ENCODE measurements around the gene COL27A1.

Gene COL27A1

GRCh38 chr9:114227288-114228015, 72.1 kb downstream of the COL27A1 start:
- no peak for DNase-seq (ENCODE audit: low read depth)

GRCh38 chr9:114228016-114228808, 72.9 kb downstream of the COL27A1 start:
- no peak for DNase-seq (ENCODE audit: low read depth)

GRCh38 chr9:114229295-114229694, 74.0 kb downstream of the COL27A1 start:
- no peak for DNase-seq (ENCODE audit: low read depth)

- no peak for DNase-seq (ENCODE audit: low read depth)
Observed at GRCh38 chr9:114230068-114230467, 74.7 kb downstream of the COL27A1 start.

GRCh38 chr9:114231273-114231672, 75.9 kb downstream of the COL27A1 start:
- DNase-seq (ENCODE audit: low read depth) = no peak

- no peak for DNase-seq (ENCODE audit: low read depth)
Observed at GRCh38 chr9:114231719-114232449, 76.5 kb downstream of the COL27A1 start.

GRCh38 chr9:114233491-114234185, 78.3 kb downstream of the COL27A1 start:
- DNase-seq (ENCODE audit: low read depth) = no peak

GRCh38 chr9:114235033-114235661, 79.8 kb downstream of the COL27A1 start:
- no peak for DNase-seq (ENCODE audit: low read depth)

GRCh38 chr9:114236391-114237138, 81.2 kb downstream of the COL27A1 start:
- DNase-seq (ENCODE audit: low read depth) = no peak

GRCh38 chr9:114237247-114237646, 81.9 kb downstream of the COL27A1 start:
- DNase-seq (ENCODE audit: low read depth) = no peak

- no peak for DNase-seq (ENCODE audit: low read depth)
Observed at GRCh38 chr9:114237781-114238180, 82.4 kb downstream of the COL27A1 start.

- peak; percentile 62 for DNase-seq (ENCODE audit: low read depth)
Observed at GRCh38 chr9:114238472-114238871, 83.1 kb downstream of the COL27A1 start.

- no peak for DNase-seq (ENCODE audit: low read depth)
Observed at GRCh38 chr9:114238891-114239875, 83.8 kb downstream of the COL27A1 start.

- no peak for DNase-seq (ENCODE audit: low read depth)
Observed at GRCh38 chr9:114240216-114240615, 84.9 kb downstream of the COL27A1 start.

GRCh38 chr9:114240647-114241558, 85.6 kb downstream of the COL27A1 start:
- DNase-seq (ENCODE audit: low read depth) = no peak

- DNase-seq (ENCODE audit: low read depth) = no peak
Observed at GRCh38 chr9:114242837-114243236, 87.5 kb downstream of the COL27A1 start.

- no peak for DNase-seq (ENCODE audit: low read depth)
Observed at GRCh38 chr9:114243240-114243639, 87.9 kb downstream of the COL27A1 start.

- DNase-seq (ENCODE audit: low read depth) = no peak
Observed at GRCh38 chr9:114244570-114244969, 89.2 kb downstream of the COL27A1 start.

- DNase-seq (ENCODE audit: low read depth) = no peak
Observed at GRCh38 chr9:114246558-114246957, 91.2 kb downstream of the COL27A1 start.

Measured in stromal cell of bone marrow (primary cell).